GM18870 (cell line): ENCODE results near the gene GALC.

Source experiments
- ATAC-seq: cut with Tn5 transposase; IDR thresholded peaks from one replicate; pipeline ENCODE4 v1.9.1; 2021; ENCODE audit warnings: moderate library complexity; ENCODE audit not compliant: unreplicated experiment

The GALC gene

DNA sequence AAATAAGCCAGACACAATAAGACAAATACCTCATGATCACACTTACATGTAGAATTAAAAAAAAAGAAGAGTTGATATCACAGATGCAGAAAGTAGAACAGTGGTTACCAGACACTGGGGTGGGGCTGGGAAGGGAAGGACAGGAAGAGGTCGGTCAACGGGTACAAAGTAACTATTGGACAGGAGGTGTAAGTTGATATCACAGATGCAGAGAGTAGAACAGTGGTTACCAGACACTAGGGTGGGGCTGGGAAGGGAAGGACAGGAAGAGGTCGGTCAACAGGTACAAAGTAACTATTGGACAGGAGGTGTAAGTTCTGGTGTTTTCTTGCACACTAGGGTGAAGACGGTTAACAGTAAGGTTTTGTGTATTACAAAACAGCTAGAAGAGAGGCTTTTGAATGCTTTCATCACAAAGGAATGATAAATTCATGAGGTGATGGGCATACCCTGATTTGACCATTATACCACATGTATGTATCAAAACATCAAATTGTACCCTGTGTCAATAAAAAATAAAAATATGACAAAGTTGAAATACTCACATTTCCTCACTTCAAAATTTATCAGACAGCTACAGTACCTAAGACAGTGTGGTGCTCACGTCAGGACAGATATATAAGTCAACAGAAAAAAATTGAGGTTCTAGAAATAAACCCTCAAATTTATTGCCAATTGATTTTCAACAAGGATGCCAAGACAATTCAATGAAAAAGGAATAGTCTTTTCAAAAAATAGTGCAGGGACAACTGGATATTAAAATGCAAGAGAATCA lies 32.8 kb downstream of the GALC start:
- ATAC-seq: no peak

DNA sequence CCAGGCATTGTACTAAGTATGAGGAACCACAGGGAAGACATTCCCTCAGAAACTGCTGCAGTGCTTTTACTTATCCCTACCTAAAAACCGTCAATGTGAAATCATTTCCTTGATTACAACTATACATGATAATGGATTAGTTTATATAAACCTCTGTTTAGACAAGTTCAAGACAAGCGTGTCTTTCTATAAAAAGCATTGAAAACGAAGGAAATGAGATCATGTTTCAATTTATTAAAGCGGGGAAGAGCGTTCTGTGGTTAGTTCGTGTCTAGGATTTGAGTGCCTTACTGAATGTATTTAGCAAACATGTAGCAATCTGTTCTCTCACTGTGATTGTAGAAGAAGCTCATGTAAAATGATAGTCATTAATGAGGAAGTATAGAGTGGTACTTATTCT lies 37.5 kb downstream of the GALC start:
- ATAC-seq: no peak

DNA sequence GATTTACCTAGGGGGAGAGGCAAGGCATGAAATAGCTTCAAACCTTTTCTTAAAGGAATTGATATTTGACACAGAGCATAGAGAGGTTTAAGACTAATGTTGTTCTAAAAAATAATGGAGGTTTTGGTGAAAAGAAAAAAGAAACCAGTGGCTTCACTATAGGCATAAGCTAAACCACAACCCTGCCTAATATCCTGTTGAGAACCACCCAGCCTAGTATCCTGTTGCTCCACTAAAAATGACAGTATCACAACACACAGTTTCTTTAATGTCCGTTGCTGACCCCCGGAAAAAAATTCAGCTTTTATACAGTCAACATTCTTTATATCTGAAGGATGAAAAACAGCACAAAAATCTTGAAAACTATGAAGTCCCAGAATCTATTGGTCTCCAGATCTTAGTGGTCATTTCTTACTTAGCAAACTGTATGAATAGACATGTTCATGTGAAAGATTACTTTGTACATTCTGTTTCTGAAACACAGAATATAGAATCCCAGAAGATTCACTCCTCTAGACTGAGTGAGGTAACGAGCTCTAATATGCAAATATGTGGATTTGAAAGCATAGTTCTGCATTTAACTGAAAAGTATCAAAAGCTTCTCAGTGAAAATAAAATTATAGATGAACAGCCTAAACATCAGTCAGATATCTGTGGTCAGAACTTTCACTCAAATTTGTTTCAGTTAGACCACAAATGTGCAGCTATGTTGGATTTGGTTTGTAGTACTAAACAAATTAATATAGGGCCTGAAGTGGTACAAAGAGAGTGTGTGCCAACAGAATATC lies 40.5 kb downstream of the GALC start:
- peak; percentile 80 for ATAC-seq

DNA sequence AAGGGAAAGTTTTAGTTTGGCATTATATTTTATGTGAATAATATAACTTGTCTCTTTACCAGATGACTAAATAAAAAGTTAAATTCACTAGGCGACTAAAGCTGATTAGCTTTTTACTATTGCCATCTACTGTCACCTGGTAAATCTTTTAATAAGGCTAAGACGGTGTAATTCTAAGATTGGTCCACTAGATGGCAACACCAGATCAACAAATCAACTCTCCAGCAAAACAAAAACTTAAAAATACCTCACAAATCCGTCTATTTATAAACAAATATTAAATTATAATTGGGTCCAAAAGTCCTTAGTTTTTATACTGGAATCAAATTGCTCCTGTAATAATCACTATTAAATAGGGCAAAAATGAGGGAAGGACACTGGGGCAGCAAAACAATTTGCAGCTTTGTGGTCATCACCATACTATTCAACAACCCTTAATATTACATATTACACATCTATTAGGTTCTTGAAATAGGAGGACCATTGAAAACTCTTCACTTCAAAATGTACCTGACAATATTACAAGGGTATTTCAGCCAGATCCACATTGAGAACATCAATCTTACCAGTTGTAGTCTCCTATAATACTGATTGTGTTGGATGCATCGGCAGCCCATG lies 47.9 kb downstream of the GALC start:
- ATAC-seq: no peak

DNA sequence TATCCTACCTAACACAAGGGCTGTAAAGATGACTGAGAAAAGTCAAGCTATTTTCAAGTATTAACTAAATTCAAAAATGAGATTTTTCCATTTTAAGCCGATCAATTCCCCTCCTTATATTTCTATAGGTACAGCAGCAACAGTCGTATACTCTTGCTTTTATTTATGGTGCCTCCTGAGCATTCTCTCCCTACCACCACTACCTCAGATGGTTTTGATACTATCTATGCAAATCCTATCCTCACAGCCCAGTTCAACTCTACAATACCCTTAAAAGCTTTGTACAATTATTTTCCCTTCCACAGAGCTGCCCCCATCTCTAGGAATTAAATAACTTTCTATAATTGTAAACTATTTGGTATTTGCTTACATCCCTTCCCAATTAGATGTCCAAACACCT lies 52.1 kb downstream of the GALC start:
- no peak for ATAC-seq

DNA sequence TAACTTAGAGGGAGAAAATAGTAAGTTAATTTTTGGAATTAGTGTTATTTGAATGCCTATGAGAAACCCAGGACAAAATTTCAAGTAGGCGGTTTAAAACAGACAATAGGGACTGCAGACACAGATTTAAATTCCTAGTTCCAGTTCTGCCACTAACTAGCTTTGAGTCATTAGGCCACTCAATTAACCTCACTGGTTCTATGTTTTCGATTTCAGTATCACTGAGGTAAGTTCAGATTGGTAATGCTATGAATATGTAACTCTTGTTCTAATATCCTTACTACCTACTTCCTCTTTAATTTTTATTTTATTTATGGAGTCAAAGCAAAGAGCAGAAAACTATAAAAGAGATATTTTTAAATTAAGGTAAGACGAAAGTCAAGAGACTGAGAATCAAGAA lies 52.6 kb downstream of the GALC start:
- ATAC-seq: peak; percentile 99

DNA sequence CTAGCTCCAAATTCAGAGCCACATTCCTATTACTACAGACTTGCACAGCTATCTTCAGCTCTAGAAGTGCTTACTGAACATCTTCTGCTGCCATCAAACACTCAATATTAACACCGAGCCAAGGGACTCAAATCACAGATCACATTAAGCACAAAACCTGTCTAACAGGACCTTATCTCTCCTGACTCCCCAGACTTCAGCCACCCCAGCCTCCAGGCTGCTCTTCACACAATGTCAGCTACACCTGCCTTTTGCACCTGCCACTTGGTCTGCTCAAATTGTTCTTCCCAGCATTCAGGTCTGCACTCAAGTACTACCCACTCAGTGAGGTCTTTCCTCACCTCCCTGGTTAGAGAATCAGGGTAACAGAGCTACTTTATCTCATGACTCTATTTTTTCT lies 57.1 kb downstream of the GALC start:
- ATAC-seq: no peak

DNA sequence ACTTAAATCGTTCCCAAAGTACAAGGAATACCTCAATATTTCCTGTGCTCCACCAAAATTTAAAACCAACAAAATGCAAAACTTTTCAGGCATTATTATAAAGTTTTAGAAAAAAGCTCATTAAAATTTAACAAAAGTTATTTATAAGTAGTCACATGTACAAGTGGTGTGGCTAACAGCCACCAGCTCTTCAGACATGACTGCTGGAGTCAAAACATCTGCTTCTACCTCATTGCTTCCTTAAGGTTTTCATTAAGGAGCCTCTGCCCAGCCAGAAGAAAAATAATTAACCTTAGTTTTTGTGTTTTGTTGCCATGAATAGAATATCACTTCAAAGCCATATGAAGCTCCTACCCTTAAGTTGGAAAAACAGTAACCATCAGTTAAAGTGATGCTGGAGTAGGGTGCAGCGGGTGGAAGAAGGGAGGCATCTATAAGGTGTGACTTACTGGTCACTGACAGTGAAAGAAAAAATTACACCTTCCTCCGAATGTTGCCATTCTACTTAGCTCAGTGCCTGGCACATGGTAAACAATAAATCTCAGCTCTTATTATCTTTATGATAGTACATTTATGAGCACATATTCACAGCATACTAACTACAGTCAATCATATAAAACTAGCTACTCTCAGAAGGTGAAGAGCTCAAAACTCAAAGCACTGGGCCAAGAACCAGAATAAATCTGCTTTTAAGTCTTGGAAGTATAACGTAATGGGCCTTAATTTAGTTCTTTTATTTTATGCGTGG lies 57.7 kb downstream of the GALC start:
- ATAC-seq: no peak

DNA sequence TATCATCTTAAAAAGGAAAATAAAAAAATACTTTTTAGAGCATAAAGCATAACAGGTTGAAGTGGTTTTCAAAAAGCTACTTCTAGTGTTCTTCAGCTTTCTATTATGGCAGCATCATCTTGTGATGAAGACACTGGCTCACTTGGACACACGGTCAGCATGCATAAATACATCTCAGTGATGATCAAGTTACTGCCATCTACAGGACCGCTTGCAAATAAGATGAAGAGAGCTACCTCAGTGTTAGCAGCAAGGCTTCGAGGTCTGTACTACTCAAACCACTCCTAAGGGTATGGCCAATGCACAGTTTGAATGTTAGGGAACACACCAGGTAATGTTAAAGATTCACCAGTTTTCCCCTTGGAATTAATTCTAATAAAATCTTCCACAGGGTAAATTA lies 58.8 kb downstream of the GALC start:
- ATAC-seq: no peak

DNA sequence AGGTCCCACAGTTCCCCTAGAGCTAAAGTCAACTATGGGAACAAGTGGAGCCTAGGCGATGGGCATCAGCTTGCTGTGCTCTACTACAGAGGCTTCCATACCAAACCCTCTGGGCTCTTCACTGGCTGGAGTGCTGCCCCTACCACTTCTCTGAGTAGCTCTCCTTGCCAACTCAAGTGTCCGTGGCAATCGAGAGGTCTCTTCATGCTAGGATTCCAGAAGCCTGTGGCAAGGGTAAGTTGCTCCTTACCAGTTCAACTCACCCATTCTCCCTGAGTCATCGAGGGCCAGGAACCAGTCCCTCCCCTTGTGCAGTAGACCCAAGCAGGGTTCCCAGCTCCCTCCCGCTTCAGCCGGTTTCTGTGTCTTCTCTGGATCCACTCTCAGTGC lies 76.1 kb downstream of the GALC start:
- ATAC-seq: no peak

DNA sequence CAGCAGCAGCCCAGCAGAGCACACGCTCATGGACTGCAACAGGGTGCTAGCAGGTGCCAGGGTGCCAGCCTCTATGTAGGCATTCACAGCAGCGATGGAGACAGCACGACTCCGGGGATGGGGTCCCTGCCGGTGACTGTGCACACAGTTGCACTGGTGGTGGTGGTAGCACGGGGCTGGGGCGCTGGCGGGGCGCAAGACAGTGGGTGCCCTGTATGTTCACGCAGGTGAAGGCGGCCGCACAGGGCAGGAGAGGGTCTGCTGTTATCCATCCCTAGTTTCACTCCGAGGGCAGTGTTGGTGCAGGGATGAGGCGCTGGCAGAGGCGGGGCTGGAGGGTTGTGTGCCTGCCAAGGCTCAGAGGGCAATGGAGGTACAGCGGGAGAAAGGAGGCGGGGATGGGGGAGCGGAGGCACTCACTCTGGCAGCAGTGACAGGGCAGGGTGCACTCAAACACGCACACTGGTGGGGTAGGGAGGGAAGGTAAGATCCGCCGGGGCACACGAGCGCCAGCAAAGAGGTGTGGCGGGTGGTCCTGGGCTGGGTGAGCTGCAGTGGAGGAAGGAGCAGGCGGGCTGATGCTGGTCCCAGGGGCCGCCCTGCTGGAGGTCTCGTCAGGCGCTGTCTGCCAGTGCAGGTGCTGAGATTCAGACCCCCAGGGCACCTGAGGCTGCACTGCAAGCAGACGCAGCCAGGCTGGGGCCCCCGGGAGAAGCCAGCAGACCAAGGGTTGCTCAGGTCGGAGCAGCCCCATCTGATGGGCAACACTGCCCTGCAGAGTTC lies 76.7 kb downstream of the GALC start:
- ATAC-seq: no peak

DNA sequence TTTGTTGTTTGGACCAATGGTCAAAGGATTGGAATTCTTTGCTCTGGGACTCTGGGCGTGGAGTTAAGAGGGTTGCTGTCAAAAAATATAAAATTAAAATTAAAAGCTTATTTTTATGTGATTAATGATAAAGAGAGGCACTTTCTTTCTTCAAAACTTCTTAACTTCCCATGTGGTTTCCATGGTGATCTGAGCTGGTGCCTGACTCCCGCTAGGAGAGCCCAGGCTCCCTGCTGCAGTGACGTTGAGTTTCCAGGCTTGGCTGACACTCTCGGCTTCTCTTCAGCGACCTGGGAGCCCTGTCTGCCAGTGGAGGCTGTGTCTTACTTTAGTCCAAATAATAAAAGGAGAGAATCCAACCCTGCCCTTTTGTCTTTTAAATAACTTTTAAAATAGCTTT lies 84.4 kb downstream of the GALC start:
- no peak for ATAC-seq

DNA sequence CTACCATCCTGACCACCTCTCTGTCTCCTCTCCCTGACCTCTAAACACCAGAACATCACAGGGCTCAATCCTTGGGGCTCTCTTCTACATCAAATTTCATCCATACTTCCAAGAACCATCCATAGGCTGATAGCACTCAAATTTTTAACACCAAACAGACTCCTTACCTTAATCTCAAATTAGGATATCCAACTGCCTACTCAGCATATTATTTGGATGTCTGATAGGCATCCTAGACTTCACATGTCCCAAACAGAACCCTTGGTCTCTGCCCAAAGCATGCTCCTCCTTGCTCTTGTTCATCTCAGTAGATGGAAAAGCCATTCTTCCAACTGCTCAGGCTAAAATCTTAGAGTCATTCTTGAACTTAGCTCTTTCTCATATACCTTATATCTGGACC lies 91.3 kb downstream of the GALC start:
- no peak for ATAC-seq

DNA sequence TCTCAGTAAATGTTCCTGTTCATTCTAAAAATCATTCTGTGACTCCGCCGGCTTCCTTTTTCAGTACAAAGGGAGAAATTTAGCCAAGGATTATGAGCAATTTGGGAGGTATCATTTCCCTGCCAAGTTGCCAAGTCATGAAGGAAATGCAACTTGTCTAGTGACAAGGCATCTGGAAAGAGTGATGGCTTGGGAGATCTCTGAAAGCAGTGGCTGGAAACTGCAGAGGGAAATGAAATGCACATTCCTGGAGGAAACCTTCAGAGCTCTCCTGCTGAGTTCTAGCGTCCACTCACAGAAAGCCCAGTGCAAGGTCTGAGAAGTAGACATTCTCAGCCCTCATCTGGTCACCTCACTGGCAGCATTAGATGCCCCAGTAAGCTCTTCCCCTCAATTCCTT lies 91.7 kb downstream of the GALC start:
- ATAC-seq: no peak

DNA sequence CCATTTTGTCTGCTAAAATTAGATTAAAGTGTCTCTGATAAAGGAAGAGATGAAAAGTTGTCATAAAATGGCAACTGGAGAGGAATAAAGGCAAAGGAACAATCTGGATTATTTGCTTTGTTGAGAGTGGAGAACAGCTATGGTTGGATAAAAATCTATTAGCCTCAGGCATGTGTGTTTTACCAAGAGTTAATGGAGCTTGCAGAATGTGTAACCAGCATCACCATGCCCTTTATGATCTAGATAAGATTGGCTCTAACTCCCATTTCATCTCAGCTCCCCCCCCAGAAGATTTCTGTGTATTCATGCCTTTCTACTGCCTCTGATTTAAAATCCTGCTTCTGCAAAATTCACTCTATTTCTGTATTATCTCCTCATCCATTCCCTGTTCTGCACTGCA lies 93.8 kb downstream of the GALC start:
- ATAC-seq: no peak

DNA sequence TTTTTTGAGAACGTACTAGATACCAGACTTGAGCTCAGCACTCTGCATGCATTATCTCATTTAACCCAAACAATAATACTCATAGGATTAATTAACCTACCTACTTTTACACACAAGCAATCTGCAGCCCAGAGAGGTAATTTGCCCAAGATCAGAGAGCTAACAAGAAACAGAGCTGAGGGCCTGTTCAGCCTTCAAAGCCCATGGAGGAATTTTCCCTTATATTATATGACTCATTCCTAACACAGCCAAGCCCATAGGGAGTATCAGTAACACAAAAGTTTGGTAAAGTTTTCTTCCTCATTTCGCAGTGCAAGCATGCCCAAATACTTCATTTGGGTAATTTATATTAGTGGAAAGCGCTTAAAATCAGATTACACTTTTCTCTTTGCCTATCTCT lies 94.7 kb downstream of the GALC start:
- ATAC-seq: no peak

DNA sequence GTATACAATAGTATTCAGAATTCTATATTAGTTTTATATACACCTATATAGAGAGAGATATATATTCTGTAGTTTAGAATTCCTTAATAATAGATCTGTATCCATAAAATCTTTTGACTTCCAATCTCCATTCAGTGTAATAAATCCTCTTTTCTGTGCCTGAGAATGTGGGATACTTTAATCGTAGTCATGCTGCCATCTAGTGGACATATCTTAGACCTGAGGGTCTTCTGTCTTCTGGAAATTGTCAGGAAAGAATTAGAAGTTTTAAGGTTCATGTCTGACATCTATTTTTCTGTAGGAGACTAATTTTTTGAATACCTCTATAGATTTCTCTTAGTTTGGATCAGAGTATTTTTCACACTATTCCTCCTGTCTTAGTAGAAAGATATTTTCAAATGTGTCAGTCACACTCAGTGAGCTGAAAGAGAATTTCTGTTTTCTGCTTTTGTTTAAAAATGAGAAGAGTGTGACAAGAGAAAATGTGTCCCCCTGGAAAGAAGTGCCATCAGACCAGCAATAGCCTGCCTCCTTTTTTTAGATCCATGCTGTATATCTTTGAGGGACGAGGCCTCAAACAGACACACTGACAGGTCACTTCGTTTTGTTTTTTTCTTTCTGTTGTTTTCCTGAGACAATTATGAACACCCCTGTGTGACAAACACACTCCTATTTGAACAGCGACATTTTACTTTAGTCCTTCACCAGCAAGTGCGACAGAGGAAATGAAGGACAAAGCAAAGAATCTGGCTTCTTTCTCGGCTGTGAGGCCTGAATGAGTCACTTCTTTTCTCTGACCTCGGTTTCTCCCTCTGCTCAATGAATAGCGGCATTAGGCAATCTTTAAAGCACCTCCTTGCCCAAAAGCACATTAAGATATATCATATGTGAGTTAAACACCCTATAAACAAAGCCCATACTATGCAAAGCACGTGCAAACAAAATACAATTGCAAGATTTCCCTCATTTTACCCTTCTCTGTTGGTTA lies 96.3 kb downstream of the GALC start:
- ATAC-seq: peak; percentile 60

DNA sequence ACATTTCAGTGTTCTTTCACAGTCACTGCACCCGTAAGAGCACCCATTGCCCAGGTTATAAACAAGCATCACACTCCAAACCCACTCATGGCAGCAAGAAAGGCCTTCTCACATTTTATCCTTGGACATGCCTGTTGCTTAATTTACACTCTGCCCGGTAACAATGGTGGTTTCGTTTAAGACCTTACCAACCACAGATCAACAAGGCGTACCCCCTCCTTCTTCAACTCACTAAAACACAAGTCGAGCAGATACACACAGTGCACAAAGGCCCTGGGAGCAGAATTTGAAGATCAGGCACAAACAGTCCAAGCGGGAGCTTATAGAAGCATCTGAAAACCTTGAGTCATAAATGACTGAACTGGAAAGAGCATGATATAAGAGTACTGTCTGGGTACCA lies 98.1 kb downstream of the GALC start:
- ATAC-seq: no peak

DNA sequence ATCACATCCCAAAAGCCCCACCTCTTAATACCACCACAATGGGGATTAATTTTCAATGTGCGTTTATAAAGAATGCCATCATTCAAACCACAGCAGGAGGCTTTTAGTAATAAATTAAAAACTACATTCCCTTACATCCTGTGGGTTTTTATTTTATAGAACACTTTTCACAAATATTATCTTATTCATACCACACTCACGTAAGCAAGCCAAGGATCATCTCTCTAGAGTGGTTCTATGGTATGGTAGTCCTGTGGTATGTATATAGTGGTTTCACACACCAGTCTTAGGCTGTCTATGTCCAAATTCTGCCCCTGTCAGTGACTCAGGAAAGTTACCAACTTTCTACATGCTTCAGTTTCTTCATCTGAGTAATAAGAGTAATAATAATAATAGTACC lies 100.2 kb downstream of the GALC start:
- no peak for ATAC-seq
